Esophagus squamous epithelium (tissue), 5 donors: ENCODE data around the gene RNF115. TPM values are rescaled to one million over a fixed set of nuclear protein-coding genes. Genes with fewer than 3 reads are reported as not detected.

ENCODE experiments used
- DNase-seq: peaks from one replicate; lab custom pipeline; 2025; lab: John Stamatoyannopoulos, UW
- H3K27ac ChIP-seq, 4 donors: fragments of 200-600 bp; sonication (generic); one replicate each; pipeline ENCODE4 v1.5.1; 2016 to 2019; ENCODE audit warnings: mild to moderate bottlenecking in 1 of 4
- H3K27me3 ChIP-seq, 4 donors: fragments of 200-600 bp; sonication (generic); 1 replicate in 3 of 4; 2 replicates in 1 of 4; pipeline versions ENCODE4 v1.5.1 to v1.6.0; 2017 to 2021; ENCODE audit warnings: antibody characterized with exemption in 1 of 4
- H3K36me3 ChIP-seq, 3 donors: fragments of 200-600 bp; sonication (generic); one replicate each; pipeline ENCODE4 v1.5.1; 2016 to 2019
- H3K4me1 ChIP-seq, 3 donors: fragments of 200-600 bp; sonication (generic); one replicate each; pipeline ENCODE4 v1.5.1; 2017 to 2019
- H3K4me3 ChIP-seq, 4 donors: fragments of 200-600 bp; sonication (generic); 1 replicate in 3 of 4; 2 replicates in 1 of 4; pipeline ENCODE4 v1.5.1; 2016 to 2019; ENCODE audit warnings: mild to moderate bottlenecking in 2 of 4, moderate library complexity in 1 of 4
- H3K9me3 ChIP-seq, 3 donors: fragments of 200-600 bp; sonication (generic); one replicate each; pipeline ENCODE4 v1.5.1; 2016 to 2019
- CTCF ChIP-seq, 6 experiments: fragments of 450-650 bp in 4 of 6; fragments of 200-600 bp in 2 of 6; sonication (generic) in 2 of 6; IDR thresholded peaks; one replicate each; pipeline ENCODE4 v1.5.1; 2016 to 2019; ENCODE audit warnings: antibody characterized with exemption in 6 of 6, mild to moderate bottlenecking in 4 of 6, moderate library complexity in 4 of 6
- POLR2A ChIP-seq, 4 donors: fragments of 450-650 bp; IDR thresholded peaks; one replicate each; pipeline ENCODE4 v1.6.1; 2017; ENCODE audit warnings: antibody characterized with exemption in 4 of 4, mild to moderate bottlenecking in 4 of 4, moderate library complexity in 3 of 4
- WGBS, 2 donors: methylation state at CpG; one replicate each; pipeline ENCODE4 v1.1.5; 2018; 5-methylcytosine and 5-hydroxymethylcytosine counted together
- intact Hi-C: fragments of 100-400 bp; cut with DNase I; formaldehyde crosslinking; loops from one replicate; pipeline ENCODE4 v1.15.0; 2022
- total RNA-seq, 4 donors: library from RNA; depleted of rRNA; stranded (reverse); fragments of >200 nt; gene quantifications; one replicate each; pipeline ENCODE4 v1.1.0, GENCODE V29; 2016
- donor health status: DM: yes; HTN: yes; CAD: no.

The RNF115 gene
- total RNA-seq, 4 donors from 2014 or later, result 4.3 to 17.5 (median 6.1) TPM

- H3K27me3 ChIP-seq, result no peaks in the 10 kb centered on the region
- whole genome bisulfite sequencing, 2 donors, result 41% methylated on average over 1 of the region's 1 CpG
- peak overlapping the region; percentile 53 to 81 (median 66) for H3K27ac ChIP-seq
- H3K36me3 ChIP-seq, result peaks cover 0 to 19% (median 0%) of the 10 kb centered on the region in 3 donors
- no peak overlapping the region for H3K4me3 ChIP-seq
- intact Hi-C loops, result no loop called here
- no peaks in the 10 kb centered on the region for H3K9me3 ChIP-seq
- peaks cover 8 to 40% (median 19%) of the 10 kb centered on the region in 3 donors for H3K4me1 ChIP-seq
- TF ChIP-seq POLR2A (IDR thresholded peaks at IDR 0.05), result no peak
- TF ChIP-seq CTCF (IDR thresholded peaks at IDR 0.05), result no peak
- no peak for DNase-seq
These were observed 38.3 kb downstream of the RNF115 start for GRCh38 chr1:145785547-145785946.

GRCh38 chr1:145784409-145784808 is 39.5 kb downstream of the RNF115 start:
- no peak for DNase-seq
- Histone ChIP-seq H3K4me3 (peak overlapping the region in 3 of 4 donors; percentile 1 to 33 (median 15)), H3K9me3 (no peaks in the 10 kb centered on the region), H3K36me3 (peaks cover 0 to 25% (median 0%) of the 10 kb centered on the region in 3 donors), H3K27ac (peak overlapping the region in 3 of 4 donors; percentile 53 to 81 (median 66)), H3K4me1 (peaks cover 8 to 40% (median 19%) of the 10 kb centered on the region in 3 donors), H3K27me3 (no peaks in the 10 kb centered on the region)
- 75 to 82% methylated on average over 3 of the region's 3 CpGs for WGBS, 2 donors
- TF ChIP-seq POLR2A (IDR thresholded peaks at IDR 0.05) (no peak), CTCF (IDR thresholded peaks at IDR 0.05) (no peak)
- intact Hi-C loops, result no loop called here

GRCh38 chr1:145782272-145783099 is 41.4 kb downstream of the RNF115 start:
- Histone ChIP-seq H3K4me1 (peaks cover 8 to 40% (median 19%) of the 10 kb centered on the region in 3 donors), H3K36me3 (peaks cover 0 to 12% (median 0%) of the 10 kb centered on the region in 3 donors), H3K4me3 (peak overlapping the region in 3 of 4 donors; percentile 9 to 33 (median 15)), H3K27me3 (no peaks in the 10 kb centered on the region), H3K27ac (peak overlapping the region; percentile 63 to 81 (median 74)), H3K9me3 (no peaks in the 10 kb centered on the region)
- no peak for DNase-seq
- intact Hi-C loops, result no loop called here
- WGBS, 2 donors, result 60 to 63% methylated on average over 10 of the region's 10 CpGs
- TF ChIP-seq CTCF (IDR thresholded peaks at IDR 0.05), result no peak
- TF ChIP-seq POLR2A (IDR thresholded peaks at IDR 0.05), result no peak

- no peak overlapping the region for H3K27ac ChIP-seq
- DNase-seq, result no peak
- intact Hi-C loops, result no loop called here
- no peak overlapping the region for H3K4me3 ChIP-seq
- TF ChIP-seq POLR2A (IDR thresholded peaks at IDR 0.05) (no peak), CTCF (IDR thresholded peaks at IDR 0.05) (no peak)
- WGBS, 2 donors, result 88 to 100% methylated on average over 1 of the region's 1 CpG
- peaks cover 0 to 17% (median 0%) of the 10 kb centered on the region in 3 donors for H3K4me1 ChIP-seq
- no peaks in the 10 kb centered on the region for H3K9me3 ChIP-seq
- H3K27me3 ChIP-seq, result no peaks in the 10 kb centered on the region
- H3K36me3 ChIP-seq, result peaks cover 0 to 21% (median 0%) of the 10 kb centered on the region in 3 donors
These were observed 45.8 kb downstream of the RNF115 start for GRCh38 chr1:145778146-145778540.
